SKM-1 (cell line): ENCODE data around the gene UQCR11.

Source experiments
- DNase-seq: peaks from one replicate; lab custom pipeline; 2025; ENCODE audit not compliant: unreplicated experiment; lab: John Stamatoyannopoulos, UW

UQCR11 gene

DNA sequence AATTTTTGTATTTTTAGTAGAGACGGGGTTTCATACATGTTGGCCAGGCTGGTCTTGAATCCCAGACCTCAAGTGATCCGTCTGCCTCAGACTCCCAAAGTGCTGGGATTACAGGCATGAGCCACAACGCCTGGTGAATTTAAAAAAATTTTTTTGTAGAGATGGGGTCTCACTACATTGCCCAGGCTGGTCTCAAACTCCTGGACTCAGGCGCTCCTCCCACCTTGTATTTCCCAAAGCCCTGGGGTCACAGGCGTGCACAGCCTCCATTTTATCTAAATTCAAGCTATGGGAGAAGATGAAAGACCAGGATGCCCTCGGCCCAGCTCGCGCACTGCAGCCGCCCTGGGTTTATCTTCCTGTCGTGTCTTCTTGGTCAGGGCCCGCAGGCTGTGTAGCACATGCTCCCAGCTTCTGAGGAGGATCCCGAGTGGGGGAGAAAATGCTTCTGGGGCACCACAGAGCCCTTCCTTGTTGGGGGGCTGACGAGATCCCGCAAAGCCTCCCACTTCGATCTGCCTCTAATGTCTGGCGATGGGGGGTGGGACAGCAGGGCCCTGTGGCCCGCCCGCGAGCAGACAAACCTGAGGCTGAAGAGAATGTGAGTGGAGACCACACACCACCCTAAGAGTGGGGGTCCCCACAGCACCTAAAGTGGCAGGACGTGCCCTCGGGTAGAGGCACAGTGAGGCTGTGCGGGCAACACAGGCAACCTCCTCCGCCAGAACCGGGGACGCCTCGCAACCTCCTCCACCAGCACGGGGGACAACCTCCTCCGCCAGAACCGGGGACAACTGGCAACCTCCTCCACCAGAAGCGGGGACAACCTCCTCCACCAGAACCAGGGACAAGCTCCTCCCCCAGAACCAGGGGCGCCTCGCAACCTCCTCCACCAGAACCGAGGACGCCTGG lies 31.3 kb upstream of the UQCR11 start:
- no peak for DNase-seq

DNA sequence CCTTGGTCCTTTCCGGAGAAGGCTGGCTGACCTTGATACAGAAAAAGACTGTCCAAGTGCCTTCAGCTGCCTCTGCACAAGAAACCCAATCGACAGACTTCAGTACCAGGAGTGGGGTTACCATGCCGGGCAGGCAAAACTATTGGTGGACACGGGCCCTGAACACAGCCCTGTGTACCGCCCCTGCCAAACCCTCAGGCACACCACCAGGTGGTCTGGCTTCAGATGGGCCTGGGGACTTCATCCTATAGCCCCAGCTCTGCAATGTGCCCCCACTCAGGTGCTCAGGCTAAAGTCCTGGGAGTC lies 29.6 kb upstream of the UQCR11 start:
- no peak for DNase-seq

DNA sequence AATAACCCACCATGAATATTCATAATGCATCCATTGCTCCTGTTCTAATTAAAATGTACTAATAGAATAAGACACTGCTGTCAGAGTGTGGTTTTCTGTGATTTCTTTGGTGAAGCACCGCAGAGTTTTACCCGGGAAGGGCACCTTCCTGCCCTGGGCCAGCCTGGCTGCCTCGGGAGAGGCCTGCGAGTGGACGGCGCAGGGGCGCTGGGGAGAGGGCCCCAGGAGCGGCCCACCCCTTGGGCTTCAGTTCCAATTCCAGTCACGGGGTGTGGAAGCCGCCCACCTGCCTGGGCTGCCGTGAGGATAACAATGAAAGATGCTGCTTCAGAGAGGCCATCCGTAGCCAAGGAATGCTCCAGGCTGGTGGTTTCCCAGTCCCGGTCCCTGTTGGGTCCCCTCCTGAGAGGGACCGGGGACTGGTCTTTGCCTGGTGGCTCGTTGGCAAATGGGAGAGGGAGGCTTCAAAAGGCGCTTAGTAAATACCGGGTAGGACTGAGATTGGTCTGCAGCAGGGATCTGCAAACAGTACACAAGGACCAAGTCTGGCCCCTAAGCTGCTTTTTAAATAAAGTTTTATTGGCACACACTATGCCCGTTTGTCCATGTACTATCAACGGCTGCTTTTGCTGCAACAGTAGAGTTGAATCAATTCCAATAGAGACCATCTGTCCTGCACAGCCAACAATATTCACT lies 29.1 kb upstream of the UQCR11 start:
- no peak for DNase-seq

DNA sequence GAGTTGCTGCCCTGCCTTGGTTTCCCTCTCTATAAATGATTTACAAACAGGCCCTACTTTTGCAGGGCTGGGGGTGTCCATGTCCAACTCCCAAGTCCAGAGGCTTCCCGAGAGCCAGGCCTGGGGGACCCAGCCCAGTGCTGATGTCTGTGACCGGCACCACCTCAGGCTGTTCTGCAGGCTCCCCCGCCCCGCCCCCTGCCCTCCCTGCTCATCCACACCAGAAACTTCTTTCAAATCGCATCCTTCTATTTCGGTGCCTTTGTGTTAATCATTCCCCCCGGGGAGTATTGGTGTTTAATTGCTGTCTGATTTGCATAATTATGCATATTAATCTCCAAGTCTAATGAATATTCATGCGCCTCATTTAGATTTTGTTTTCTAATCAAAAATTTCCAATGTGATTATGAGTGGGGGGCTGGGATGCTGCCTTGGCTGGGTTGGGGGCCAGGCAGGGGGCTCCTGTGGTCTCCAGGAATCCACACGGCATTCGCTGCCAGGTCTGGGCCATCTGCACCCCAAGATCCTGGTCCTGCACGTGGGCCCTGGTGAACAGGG lies 28.1 kb upstream of the UQCR11 start:
- no peak for DNase-seq

DNA sequence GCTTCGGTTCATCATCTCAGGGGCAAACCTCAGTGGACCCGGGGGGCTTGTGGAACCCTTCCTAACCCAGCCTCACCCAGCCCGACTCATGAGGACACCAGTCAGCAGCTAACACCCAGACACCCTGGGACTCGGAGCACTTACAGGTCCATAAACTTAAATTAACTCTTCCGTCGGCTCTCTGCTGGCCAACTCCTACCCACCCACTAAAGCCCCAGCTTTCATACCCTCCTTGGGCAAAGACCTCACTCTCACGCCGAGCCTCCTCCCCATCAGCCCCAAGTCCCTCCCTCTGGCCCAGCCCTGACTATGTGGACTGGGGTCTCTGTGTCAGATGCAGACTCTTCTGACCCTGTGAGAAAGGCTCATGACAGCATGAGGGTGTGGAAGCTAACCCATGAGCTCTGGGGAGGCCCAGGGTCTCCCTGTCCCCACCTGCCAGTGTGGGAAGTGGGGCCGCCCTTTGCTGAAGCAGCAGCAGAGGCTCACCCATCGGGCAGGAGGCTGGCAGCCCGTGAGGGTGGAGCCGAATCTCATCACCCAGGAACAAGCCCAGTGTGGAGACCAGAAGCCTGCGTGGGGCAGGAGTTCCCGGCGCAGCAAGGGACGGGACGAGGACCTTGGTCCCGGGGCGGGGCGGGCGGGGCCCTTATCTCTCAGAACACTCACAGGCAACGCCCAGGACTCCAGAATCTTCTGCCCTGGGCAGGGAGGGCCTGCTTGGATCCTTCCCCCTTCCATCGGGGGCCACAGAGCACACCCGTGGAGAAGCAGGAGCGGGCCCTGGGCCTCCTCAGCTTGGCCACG lies 27.4 kb upstream of the UQCR11 start:
- no peak for DNase-seq

DNA sequence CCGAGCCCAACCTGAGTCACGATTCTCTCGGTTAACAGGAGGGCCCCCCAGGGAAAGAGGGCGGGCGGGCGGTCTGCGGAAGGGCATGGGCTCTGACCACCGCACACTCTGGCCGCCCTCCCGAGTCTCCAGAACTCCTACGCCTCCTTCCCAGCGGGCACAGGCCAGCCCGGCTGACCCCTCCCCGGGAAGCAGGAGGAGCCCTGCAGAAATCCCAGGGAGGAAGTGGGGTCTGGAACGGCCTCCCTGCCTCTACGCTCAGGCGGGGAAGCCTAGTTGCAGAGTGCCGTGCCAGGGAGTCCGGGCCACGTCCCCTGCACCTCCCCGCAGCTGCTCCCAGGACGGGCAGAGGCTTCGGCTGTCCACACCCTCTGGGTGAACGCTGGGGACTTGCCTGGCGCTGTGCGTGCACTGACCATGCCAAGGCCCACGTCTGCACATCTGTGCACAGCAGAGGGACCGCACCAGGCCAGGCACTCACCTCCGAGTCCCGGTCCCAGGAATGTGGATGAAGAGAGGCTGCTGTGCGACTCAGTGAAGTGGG lies 26.4 kb upstream of the UQCR11 start:
- no peak for DNase-seq

DNA sequence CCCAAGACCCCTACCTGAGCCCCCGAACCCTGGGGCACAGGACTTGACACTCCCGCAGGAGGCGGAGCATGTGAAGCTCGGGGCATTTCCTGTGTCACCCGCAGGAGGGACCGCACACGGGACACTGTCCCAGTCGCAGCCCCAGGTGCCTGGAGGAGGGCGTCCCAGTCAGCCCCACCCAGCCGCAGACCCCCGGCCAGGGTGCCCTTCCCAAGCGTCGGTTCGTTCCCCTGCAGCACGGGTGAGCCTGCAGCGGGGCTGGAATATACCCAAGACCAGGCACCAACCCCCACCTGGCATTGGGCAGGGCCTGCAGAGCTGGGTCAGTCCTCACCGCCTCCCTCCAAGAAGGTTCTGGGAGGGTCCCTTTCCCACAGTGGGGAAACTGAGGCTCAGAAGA lies 25.5 kb upstream of the UQCR11 start:
- no peak for DNase-seq

DNA sequence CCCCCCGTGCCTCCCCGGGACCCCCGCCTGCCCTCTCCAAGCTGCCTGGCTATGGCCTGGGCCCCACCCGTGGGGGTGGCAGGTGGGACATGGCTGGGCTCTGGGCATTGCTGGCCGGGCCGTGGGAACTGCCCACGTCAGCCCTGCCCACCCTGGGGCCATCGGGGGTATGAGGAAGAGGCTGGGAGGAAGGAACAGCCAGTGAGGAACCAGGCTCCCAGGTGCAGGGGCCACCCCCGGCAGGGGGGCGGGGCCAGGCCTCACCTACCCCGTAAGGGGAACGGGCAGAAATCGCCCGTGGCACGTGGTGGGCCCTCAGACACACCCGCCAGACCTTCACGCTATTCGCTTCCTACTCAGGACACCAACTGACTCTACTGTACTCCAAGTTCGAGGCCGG lies 24.8 kb upstream of the UQCR11 start:
- no peak for DNase-seq

DNA sequence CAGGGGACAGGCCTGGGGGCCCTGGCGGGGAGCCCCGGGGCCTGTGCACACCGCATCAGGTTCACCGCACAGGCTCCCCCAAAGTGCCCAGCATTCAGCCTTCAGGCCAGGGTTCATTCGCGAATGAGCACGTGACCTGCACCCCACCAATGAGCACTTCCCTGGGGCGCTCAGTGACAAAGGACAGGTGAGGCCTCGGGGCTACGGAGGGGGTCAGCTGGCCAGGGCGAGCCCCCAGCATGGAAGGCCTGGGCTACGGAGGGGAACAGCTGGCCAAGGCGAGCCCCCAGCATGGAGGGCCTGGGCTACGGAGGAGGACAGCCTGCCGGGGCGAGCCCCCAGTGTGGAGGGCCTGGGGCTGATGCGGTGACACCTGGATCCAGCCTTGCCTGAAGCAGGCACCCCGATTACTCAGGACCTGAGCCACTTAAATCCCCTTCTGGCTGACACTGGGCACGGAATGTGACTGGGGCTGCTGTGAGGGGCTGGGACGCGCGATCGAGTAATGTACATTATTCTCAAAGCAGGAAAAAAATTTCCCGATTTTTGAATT lies 24.1 kb upstream of the UQCR11 start:
- no peak for DNase-seq

DNA sequence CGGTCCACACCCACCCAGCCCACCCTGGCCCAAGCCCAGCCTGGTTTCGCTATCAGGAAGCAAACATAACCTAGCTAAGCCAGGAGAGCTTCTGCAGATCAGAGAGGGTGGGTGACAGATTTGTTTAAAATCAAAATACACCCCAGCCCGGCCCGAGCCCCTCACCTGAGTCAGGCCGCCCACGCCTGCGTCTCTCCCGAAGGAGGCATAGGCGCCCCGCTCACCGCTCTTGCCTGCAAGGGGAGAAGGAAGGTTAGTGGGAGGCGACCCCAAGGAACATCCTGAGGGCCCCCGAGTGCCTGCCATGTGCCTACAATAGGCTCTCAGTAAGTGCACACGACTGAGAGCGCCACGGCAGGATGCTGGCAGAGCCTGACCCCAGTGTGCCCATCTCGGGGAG lies 21.9 kb upstream of the UQCR11 start:
- DNase-seq = no peak

DNA sequence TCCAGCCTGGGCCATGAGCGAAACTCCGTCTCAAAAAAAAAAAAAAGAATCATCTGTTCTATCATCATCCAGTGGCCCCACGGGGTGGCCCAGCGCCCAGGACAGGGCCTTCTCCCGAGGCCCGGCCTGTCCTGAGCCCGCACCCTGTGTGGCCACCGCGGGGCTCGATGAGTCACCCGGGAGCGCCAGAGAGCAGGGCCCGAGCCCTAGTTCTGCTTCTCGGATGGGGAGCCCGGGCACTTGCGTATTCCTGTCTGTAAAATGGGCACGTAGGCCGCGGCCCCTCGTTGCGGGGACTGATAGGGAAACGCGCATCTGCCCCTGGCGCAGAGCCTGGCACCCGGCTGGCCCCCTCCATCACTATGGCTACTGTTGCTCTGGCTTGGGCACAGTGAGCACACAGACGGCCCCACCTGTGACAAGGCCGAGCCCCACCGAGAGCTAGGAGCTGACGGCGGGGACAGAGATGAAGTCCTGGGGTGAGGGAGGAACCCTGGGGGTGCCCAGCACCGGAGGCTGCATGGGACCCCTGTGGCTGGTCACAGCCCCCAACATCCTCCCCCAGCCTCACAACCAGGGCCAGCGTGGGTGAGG lies 21.3 kb upstream of the UQCR11 start:
- DNase-seq = no peak

DNA sequence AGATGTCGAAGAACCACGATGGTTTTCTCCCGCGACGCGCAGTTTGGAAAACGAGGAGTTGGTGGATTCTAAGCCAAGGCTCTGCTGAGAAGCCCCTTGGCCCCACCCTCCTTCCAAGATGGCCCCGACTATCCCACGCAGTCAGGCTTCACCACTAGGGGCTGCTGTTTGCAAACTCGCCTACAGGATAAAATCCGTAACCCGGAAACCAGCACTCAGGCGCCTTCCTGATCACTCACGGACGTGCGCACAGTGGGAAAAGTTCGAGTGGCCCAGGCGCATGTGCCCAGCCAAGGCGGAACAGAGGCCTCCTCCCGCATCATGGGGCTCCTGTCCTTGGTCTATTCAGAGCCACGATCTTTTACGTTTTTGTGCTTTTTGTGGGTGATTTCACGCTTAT lies 19.2 kb upstream of the UQCR11 start:
- DNase-seq = no peak

DNA sequence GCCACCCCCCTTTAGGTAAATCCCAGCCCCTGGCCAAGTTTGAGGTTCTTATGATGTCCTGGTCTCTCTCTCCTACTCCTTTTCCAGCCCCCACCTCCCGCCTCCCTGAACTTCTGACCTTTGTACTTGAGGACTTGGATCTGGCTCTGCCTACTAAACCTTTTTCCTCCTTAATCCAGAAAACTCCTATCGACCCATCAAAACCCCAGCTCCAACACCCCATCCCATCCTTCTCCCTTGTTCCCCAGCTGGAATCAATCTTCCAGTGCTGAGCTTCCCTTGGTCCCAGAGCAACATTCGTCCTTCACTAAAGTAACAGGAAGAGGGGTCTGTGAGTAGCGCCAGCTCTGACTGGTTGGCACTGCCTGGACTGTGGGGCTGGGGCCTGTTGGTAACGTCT lies 17.3 kb upstream of the UQCR11 start:
- no peak for DNase-seq

DNA sequence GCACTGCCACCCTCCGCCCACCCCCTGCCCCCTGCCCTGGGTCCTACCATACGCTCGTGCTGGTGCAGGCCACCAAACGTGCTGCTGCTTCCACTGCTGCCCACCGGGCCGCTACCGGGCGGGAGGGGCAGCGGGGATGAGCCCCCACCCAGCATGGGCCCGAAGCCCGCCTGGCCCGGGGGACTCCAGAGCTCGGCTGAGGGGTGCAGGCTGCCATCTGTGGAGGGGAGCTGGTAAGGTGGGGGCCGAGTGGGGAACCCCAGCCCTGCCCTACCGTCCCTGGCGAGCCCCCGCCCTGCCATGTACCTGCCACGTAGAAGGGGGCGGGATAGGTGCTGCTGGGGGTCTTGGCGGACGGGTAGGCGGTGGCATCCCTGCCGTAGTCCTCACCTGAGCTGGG lies 16.7 kb upstream of the UQCR11 start:
- DNase-seq = no peak

DNA sequence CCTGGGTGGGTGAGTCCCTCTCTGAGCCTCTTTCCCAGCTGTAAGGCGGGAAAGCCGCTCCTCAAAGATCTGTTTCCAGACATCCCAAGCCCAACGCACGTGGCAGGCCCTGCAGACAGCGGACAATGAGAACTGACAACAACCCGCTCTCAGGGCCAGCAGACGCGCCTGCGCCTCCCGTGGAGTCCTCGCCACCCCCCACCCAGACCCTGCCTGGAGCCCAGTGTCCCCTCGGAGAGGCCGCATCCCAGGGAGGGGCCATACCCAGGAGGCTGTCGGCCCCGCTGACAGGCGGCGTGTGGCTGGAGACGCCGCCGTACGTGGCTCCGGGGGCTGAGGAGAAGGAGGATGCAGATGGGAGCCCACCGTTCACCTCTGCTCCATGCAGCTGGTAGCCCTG lies 16.3 kb upstream of the UQCR11 start:
- no peak for DNase-seq

DNA sequence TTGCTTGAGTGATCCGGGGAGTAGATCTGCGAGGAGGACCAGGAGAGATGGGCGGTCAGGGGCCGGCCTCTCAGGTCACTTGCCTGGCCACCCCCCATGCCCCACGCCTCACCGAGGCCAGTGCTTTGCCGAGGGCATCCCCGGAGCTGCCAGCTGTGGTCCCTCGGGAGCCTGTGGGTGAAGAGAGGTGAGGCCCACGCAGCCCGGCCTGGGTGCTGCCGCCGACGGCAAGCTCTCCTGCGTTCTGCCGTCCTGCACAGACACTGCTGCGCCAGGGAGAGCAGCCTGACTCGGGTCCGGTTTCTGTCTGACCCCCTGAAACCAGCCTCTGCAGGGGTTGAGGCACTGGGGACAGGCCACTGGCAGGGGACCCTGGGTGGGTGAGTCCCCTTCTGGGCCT lies 15.8 kb upstream of the UQCR11 start:
- DNase-seq = no peak

DNA sequence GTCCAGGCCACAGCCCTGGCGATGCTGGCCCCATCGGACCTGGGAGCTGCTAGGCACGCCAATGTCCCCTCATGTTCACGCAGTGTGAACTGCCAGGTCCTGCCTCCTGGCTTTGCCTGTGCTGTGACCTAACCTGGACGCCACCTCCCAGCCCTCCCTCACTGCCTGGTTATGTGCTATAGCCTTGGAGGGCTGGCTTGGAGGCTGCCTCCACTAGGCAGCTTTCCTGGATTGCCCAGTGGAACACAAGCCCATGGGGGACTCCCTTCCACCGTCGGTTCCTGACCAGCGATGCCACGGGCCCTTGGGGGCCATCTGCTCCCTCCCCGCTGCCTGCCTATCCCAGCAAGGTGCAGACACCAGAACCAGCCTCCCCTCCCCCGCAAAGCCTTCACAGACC lies 15.2 kb upstream of the UQCR11 start:
- no peak for DNase-seq

DNA sequence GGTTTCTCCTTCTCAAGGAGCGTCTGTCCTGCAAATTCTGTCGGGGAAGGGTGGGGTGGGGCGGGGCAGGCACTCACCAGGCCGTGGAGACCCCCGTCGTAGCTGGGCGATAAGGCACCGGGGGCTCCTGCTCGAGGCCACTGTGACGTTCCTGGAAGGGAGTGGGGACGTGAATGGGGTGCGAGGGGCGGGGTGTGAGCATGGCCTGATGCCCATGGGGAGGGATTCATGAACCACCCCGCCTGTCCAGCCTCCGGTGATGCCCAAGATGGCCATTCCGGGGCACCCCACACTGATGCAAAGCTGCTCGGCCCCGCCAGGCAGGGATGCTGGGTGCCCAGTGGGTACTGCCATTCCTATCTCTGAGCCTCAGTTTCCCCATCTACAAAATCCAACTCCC lies 14.4 kb upstream of the UQCR11 start:
- no peak for DNase-seq

DNA sequence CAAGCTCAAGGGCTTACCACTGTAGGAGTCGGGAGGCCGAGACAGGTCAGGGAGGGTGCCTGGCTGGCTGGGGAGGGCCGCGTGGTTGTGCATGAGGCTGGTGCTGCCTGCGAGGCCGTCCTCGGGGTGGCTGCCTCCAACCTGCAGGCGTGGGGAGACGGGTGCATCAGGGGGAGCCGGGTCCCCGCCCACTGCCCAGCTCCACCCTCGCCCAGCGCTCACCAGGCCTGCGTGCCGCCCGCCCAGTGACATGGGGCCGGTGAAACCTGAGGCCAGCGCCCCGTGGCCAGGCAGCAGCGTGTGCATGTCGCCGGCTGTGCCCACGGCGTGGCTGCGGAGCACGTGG lies 13.8 kb upstream of the UQCR11 start:
- DNase-seq = no peak

DNA sequence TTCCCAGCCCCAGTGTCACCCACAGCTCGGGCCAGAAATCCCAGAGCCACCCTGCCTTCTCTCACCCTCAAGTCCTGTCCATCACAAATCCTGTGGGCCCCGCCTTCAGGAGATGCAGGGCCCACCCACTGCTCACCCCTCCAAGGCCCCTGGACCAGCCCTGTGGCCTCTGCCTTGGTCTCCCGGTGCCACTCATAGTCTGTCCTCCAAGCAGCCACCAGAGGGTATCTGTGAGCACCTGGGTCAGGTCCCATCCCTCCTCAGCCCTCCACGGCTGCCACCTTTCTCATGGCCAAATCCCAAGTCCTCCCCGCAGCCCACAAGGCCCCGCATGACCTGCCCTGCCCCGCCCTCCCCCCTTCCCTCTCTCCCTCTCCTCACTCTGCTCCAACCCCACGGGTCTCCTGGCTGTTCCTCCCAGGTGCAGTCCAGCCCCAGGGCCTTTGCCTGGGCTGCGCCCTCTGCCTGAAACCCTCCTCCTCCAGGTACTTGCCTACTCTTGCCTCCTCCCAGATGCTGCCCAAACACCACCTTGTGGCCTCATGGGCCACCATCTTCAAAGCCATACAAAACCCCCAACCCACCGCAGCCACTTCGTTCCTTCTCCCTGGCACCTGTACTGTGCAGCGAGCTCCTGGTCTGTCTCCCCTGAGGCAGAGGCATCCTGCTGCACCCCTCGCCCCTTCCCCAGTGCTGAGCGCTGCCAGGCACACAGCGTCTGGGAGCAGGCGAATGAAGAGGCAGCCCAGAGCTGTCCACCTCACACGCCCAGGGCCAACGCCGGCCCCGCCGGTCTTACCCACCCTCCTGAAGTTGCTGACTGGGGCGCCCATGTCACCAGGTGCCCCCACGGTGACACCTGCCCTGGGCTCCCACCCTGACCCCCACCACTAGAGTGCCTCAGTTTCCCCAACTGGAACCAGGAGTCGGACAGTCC lies 13.2 kb upstream of the UQCR11 start:
- no peak for DNase-seq
